ENCODE data around the gene HPS1.

GRCh38 chr10:98435178-98435577 is 11.6 kb downstream of the HPS1 start:
- TF ChIP-seq CTCF (conservative IDR thresholded peaks at IDR 0.05; ENCODE audit: low read length), result no peak
- TF ChIP-seq EZH2phosphoT487 (IDR thresholded peaks at IDR 0.05; ENCODE audit: borderline replicate concordance, low read depth, low read length), result no peak

All from OCI-LY7 (cell line).